Measurements from ENCODE around the gene ADAMTSL1.
"Not testable (repeated sequence)": the region's sequence is repeated elsewhere in the genome, so short reads cannot be mapped to it uniquely, and the experiment has no call there.

Gene ADAMTSL1

GRCh38 chr9:18921366-18922075 lies 447.6 kb downstream of the ADAMTSL1 start:
- no peak for DNase-seq

- no peak for DNase-seq
Observed at GRCh38 chr9:18922161-18922885, 448.4 kb downstream of the ADAMTSL1 start.

GRCh38 chr9:18923167-18923566 lies 449.2 kb downstream of the ADAMTSL1 start:
- DNase-seq = no peak

- no peak for DNase-seq
Observed at GRCh38 chr9:18923671-18924430, 449.9 kb downstream of the ADAMTSL1 start.

GRCh38 chr9:18925880-18926279 lies 451.9 kb downstream of the ADAMTSL1 start:
- DNase-seq = no peak

- DNase-seq = no peak
Observed at GRCh38 chr9:18926513-18926912, 452.6 kb downstream of the ADAMTSL1 start.

GRCh38 chr9:18928711-18929110 lies 454.8 kb downstream of the ADAMTSL1 start:
- no peak for DNase-seq

GRCh38 chr9:18930611-18931010 lies 456.7 kb downstream of the ADAMTSL1 start:
- DNase-seq = not testable (repeated sequence)

- no peak for DNase-seq
Observed at GRCh38 chr9:18935541-18935940, 461.6 kb downstream of the ADAMTSL1 start.

GRCh38 chr9:18936094-18936871 lies 462.3 kb downstream of the ADAMTSL1 start:
- no peak for DNase-seq

- no peak for DNase-seq
Observed at GRCh38 chr9:18939943-18940342, 466.0 kb downstream of the ADAMTSL1 start.

GRCh38 chr9:18941060-18941740 lies 467.2 kb downstream of the ADAMTSL1 start:
- DNase-seq = no peak

- no peak for DNase-seq
Observed at GRCh38 chr9:18942801-18943200, 468.8 kb downstream of the ADAMTSL1 start.

- DNase-seq = no peak
Observed at GRCh38 chr9:18947892-18948339, 474.0 kb downstream of the ADAMTSL1 start.

GRCh38 chr9:18951936-18952335 lies 478.0 kb downstream of the ADAMTSL1 start:
- DNase-seq = no peak

- DNase-seq = no peak
Observed at GRCh38 chr9:18955626-18956025, 481.7 kb downstream of the ADAMTSL1 start.

Data from DMS 273 treated with DMSO at 0.1 percent for 48 hours (cell line).